HG03558 (cell line): ENCODE measurements around the gene MICAL2.

Experiments
- ATAC-seq: cut with Tn5 transposase; IDR thresholded peaks from one replicate; pipeline ENCODE4 v1.9.1; 2021; ENCODE audit warnings: moderate number of reproducible peaks; ENCODE audit not compliant: unreplicated experiment; ENCODE audit errors: extremely low read depth

MICAL2 gene

GRCh38 chr11:12198251-12199222 is 88.1 kb downstream of the MICAL2 start:
- ATAC-seq = no peak

- no peak for ATAC-seq
Observed at GRCh38 chr11:12199231-12199948, 89.0 kb downstream of the MICAL2 start.

GRCh38 chr11:12200279-12200990 is 90.0 kb downstream of the MICAL2 start:
- no peak for ATAC-seq

- no peak for ATAC-seq
Observed at GRCh38 chr11:12200991-12201985, 90.9 kb downstream of the MICAL2 start.

- no peak for ATAC-seq
Observed at GRCh38 chr11:12202661-12203310, 92.4 kb downstream of the MICAL2 start.

- no peak for ATAC-seq
Observed at GRCh38 chr11:12204506-12204905, 94.1 kb downstream of the MICAL2 start.

GRCh38 chr11:12205330-12205729 is 94.9 kb downstream of the MICAL2 start:
- ATAC-seq = no peak

GRCh38 chr11:12206529-12206928 is 96.1 kb downstream of the MICAL2 start:
- ATAC-seq = no peak

- ATAC-seq = no peak
Observed at GRCh38 chr11:12207384-12208150, 97.2 kb downstream of the MICAL2 start.

GRCh38 chr11:12209096-12209495 is 98.7 kb downstream of the MICAL2 start:
- no peak for ATAC-seq

- no peak for ATAC-seq
Observed at GRCh38 chr11:12210200-12210599, 99.8 kb downstream of the MICAL2 start.

- no peak for ATAC-seq
Observed at GRCh38 chr11:12211331-12212065, 101.1 kb downstream of the MICAL2 start.

GRCh38 chr11:12212174-12212820 is 101.9 kb downstream of the MICAL2 start:
- no peak for ATAC-seq

- ATAC-seq = no peak
Observed at GRCh38 chr11:12212821-12213185, 102.4 kb downstream of the MICAL2 start.

- ATAC-seq = no peak
Observed at GRCh38 chr11:12213883-12214282, 103.5 kb downstream of the MICAL2 start.

- no peak for ATAC-seq
Observed at GRCh38 chr11:12214751-12215150, 104.4 kb downstream of the MICAL2 start.

- ATAC-seq = no peak
Observed at GRCh38 chr11:12215181-12215593, 104.8 kb downstream of the MICAL2 start.
